OCI-LY3 (cell line): ENCODE data around the gene IL13.
"Not testable (repeated sequence)": the region's sequence is repeated elsewhere in the genome, so short reads cannot be mapped to it uniquely, and the experiment has no call there.

Experiments used
- H2AFZ ChIP-seq: fragments of 200-600, 300-600 bp; shearing (Covaris generic); 2 replicates; pipeline ENCODE4 v1.6.0; 2014; ENCODE audit warnings: antibody characterized with exemption, low read depth, low read length
- H3K27ac ChIP-seq: fragments of 200-600, 300-600 bp; sonication (generic); 2 replicates; pipeline ENCODE4 v1.5.1; 2014; ENCODE audit warnings: mild to moderate bottlenecking, low read length, moderate library complexity, mixed read lengths
- H3K27me3 ChIP-seq: fragments of 200-600, 300-600 bp; sonication (generic); 2 replicates; pipeline ENCODE4 v1.6.1; 2014; ENCODE audit warnings: low read depth, low read length, mixed read lengths
- H3K36me3 ChIP-seq: fragments of 200-600, 300-600 bp; sonication (generic); replicated peaks from 2 replicates; pipeline ENCODE3; 2014; ENCODE audit warnings: low read depth, low read length, mixed read lengths
- H3K4me1 ChIP-seq: fragments of 300-600, 200-600 bp; sonication (generic); 2 replicates; pipeline ENCODE4 v1.6.1; 2014; ENCODE audit warnings: low read length, mixed read lengths
- H3K4me2 ChIP-seq: fragments of 200-600, 300-600 bp; sonication (generic); 2 replicates; pipeline ENCODE4 v1.6.1; 2014; ENCODE audit warnings: low read length, mixed read lengths
- H3K4me3 ChIP-seq: fragments of 300-600, 200-600 bp; sonication (generic); 2 replicates; pipeline ENCODE4 v1.5.1; 2014; ENCODE audit warnings: antibody characterized with exemption, mild to moderate bottlenecking, low read length, moderate library complexity
- H3K79me2 ChIP-seq: fragments of 300-600, 200-600 bp; shearing (Covaris generic); 2 replicates; pipeline ENCODE4 v1.6.1; 2014; ENCODE audit warnings: mild to moderate bottlenecking, low read length, mixed read lengths
- H3K9ac ChIP-seq: fragments of 300-600, 200-600 bp; shearing (Covaris generic); 2 replicates; pipeline ENCODE4 v1.6.0; 2014; ENCODE audit warnings: mild to moderate bottlenecking, low read length, moderate library complexity
- H3K9me3 ChIP-seq: fragments of 200-600, 300-600 bp; shearing (Covaris generic); 2 replicates; pipeline ENCODE4 v1.6.1; 2014; ENCODE audit warnings: low read length, mixed read lengths; ENCODE audit not compliant: insufficient read depth
- H4K20me1 ChIP-seq: fragments of 200-600, 300-600 bp; sonication (generic); 2 replicates; pipeline ENCODE4 v1.6.1; 2016; ENCODE audit warnings: low read length, mixed read lengths; ENCODE audit not compliant: insufficient read depth
- EZH2phosphoT487 ChIP-seq: fragments of 200-600 bp; shearing (Covaris generic); IDR thresholded peaks from 2 replicates; pipeline ENCODE4 v1.6.1; 2018; ENCODE audit warnings: antibody characterized with exemption, mixed run types, low read depth
- TF ChIP-seq, protein P1 (sequence below): fragments of 200-600, 300-600 bp; sonication (generic); IDR thresholded peaks from 2 replicates; pipeline ENCODE4 v1.5.1; 2014; ENCODE audit warnings: antibody characterized with exemption, low read length, low read depth

IL13 gene

DNA sequence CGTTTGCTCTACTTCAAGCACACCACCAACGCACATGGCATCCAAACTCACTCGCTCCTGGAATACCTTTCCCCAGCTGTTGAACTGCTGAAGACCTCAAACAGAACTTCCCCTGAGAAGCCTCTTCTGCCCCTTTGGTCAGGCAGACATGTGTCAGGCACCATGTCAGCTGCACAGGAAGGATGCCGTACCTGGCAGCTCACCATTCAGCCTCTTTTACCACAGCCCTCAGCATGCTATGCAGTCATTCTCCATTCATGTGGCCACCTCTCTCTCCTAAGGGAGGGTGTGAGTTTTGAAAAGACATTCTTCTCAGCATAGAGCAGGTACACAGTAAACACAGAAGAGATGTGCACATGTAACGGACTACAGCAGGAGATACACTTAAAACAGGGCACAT lies 30.0 kb downstream of the IL13 start:
- H4K20me1 ChIP-seq, result no peaks in the 10 kb centered on the region
- no peak overlapping the region for H3K4me3 ChIP-seq
- no peak overlapping the region for H3K4me2 ChIP-seq
- TF ChIP-seq, protein P1, sequence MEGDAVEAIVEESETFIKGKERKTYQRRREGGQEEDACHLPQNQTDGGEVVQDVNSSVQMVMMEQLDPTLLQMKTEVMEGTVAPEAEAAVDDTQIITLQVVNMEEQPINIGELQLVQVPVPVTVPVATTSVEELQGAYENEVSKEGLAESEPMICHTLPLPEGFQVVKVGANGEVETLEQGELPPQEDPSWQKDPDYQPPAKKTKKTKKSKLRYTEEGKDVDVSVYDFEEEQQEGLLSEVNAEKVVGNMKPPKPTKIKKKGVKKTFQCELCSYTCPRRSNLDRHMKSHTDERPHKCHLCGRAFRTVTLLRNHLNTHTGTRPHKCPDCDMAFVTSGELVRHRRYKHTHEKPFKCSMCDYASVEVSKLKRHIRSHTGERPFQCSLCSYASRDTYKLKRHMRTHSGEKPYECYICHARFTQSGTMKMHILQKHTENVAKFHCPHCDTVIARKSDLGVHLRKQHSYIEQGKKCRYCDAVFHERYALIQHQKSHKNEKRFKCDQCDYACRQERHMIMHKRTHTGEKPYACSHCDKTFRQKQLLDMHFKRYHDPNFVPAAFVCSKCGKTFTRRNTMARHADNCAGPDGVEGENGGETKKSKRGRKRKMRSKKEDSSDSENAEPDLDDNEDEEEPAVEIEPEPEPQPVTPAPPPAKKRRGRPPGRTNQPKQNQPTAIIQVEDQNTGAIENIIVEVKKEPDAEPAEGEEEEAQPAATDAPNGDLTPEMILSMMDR, result no peak
- no peak for TF ChIP-seq EZH2phosphoT487
- no peaks in the 10 kb centered on the region for H3K79me2 ChIP-seq
- H3K4me1 ChIP-seq, result peaks cover 25% of the 10 kb centered on the region
- H3K27me3 ChIP-seq, result peaks cover 4% of the 10 kb centered on the region; the same call in 1 of the 2 replicates
- H3K9ac ChIP-seq, result no peak overlapping the region
- no peaks in the 10 kb centered on the region for H3K9me3 ChIP-seq
- no peak overlapping the region for H3K27ac ChIP-seq
- no peak overlapping the region for H2AFZ ChIP-seq
- H3K36me3 ChIP-seq, result no peaks in the 10 kb centered on the region

DNA sequence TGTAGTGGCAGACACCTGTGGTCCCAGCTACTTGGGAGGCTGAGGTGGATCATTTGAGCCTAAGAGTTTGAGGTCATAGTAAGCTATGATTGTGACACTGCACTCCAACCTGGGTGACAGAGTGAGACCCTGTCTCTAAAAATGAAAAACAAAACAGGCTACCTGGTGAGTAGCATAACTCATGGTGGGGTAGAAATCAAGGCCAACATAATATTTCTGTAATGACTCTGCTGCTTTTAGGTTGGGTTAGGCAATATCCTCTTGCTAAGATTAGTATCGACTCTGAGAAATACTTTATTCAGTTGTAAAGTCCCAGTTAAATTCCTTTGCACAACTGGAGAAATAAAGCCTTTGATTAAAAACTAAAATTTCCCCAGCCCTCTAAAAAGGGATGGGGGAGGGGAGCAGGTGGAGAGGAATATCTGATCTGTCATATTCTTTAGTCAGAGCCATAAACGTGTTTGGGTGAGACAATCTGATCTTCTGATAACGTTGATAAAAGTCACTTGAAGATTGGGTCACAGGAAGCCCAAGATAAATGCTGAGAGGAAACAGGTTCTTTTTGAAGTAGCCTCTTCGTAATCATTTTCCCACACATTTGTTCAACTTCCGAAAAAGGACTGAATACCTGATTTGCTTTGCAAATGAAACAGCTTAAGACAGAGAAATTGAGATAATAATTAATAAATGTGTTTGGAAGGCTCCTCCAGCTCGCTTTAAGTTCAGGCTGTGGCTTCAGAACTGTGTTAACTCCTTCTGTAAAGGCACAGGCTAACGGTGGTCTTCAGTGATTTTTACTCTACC lies 30.8 kb downstream of the IL13 start:
- H3K4me3 ChIP-seq, result peak overlapping the region; percentile 35; the same call in 1 of the 2 replicates
- no peaks in the 10 kb centered on the region for H3K79me2 ChIP-seq
- peak overlapping the region; percentile 69 for H3K4me2 ChIP-seq
- H2AFZ ChIP-seq, result no peak overlapping the region
- H3K4me1 ChIP-seq, result peaks cover 25% of the 10 kb centered on the region
- no peaks in the 10 kb centered on the region for H3K36me3 ChIP-seq
- TF ChIP-seq EZH2phosphoT487, result no peak
- TF ChIP-seq, protein P1, result no peak
- no peak overlapping the region for H3K9ac ChIP-seq
- no peak overlapping the region for H3K27ac ChIP-seq
- no peaks in the 10 kb centered on the region for H4K20me1 ChIP-seq
- H3K27me3 ChIP-seq, result peaks cover 4% of the 10 kb centered on the region; the same call in 1 of the 2 replicates
- no peaks in the 10 kb centered on the region for H3K9me3 ChIP-seq

DNA sequence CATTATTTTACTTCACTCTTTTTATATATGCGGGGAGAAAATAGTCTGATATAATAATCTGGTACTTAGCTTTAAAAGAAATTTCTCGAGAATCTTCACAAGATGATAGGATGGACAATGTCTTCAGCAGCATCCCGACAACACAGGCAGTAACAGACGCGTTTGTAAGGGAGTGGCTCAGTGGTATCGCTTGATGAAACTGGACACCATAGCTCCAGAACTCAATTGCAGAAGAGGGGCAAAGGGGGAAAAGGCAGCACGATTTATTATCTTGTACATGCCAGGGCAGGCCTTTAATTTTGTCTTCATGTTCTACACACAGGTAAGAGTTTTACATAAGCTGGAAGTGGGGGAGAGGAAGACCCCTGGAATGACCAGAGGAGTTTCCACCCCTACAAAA lies 31.5 kb downstream of the IL13 start:
- no peak overlapping the region for H3K27ac ChIP-seq
- peaks cover 4% of the 10 kb centered on the region; the same call in 1 of the 2 replicates for H3K27me3 ChIP-seq
- H3K79me2 ChIP-seq, result no peaks in the 10 kb centered on the region
- 0 out of 2 replicates have a peak overlapping the region, but pooled peaks have one; percentile 35 for H3K4me3 ChIP-seq
- H4K20me1 ChIP-seq, result no peaks in the 10 kb centered on the region
- H3K9me3 ChIP-seq, result no peaks in the 10 kb centered on the region
- peaks cover 23% of the 10 kb centered on the region for H3K4me1 ChIP-seq
- no peaks in the 10 kb centered on the region for H3K36me3 ChIP-seq
- no peak for TF ChIP-seq EZH2phosphoT487
- TF ChIP-seq, protein P1, result no peak
- H2AFZ ChIP-seq, result no peak overlapping the region
- no peak overlapping the region for H3K9ac ChIP-seq
- H3K4me2 ChIP-seq, result peak overlapping the region; percentile 69

DNA sequence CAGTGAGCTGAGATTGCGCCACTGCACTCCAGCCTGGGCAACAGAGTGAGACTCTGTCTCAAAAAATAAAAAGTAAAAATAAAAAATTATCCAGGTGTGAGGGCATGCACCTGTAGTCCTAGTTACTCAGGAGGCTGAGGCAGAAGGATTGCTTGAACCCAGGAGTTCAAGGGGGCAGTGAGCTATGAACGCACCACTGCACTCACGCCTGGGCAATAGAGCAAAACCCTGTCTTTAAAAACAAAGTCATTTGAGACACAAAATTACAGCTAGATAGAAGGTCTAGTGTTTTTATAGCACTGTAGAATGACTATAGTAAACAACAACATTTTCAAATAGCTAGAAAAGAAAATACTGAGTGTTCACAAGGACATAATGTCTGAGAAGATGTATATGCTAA lies 32.2 kb downstream of the IL13 start:
- Histone ChIP-seq H3K4me1 (peaks cover 17% of the 10 kb centered on the region), H3K27me3 (peaks cover 4% of the 10 kb centered on the region; the same call in 1 of the 2 replicates), H3K36me3 (no peaks in the 10 kb centered on the region), H3K4me3 (no peak overlapping the region), H3K79me2 (no peaks in the 10 kb centered on the region), H2AFZ (no peak overlapping the region), H3K9me3 (no peaks in the 10 kb centered on the region), H3K27ac (no peak overlapping the region), H3K4me2 (no peak overlapping the region), H3K9ac (no peak overlapping the region), H4K20me1 (no peaks in the 10 kb centered on the region)
- TF ChIP-seq, protein P1, result no peak
- no peak for TF ChIP-seq EZH2phosphoT487

DNA sequence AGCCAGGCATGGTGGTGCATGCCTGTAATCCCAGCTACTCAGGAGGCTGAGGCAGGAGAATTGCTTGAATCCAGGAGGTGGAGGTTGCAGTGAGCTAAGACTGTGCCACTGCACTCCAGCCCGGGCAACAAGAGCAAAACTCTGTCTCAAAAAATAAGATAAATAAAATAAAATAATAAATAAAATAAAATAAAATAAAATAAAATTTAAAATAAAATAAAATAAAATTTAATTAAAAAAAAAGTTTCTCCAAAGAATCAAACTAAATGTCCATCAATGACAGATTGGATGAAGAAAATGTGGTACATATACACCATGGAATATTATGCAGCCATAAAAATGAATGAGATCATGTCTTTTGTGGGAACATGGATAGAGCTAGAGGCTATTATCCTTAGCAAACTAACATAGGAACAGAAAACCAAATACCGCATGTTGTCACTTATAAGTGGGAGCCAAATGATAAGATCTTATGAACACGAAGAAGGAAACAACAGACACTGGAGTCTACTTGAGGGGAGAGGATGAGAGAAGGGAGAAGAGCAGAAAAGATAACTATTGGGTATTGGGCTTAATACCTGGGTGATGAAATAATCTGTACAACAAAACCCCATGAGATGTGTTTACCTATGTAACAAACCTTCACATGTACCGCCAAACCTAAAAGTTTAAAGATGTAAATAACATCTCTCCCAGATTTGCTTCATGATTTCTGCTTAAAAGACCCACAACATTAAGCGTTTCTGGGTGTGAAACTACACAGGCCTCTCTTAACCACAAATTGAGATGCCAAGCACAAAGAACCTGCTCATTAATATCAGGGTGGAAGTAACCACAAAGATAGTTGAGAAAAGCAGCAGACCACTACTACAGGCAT lies 34.0 kb downstream of the IL13 start:
- H3K9ac ChIP-seq, H3K4me2 ChIP-seq, H3K27ac ChIP-seq: not testable (repeated sequence)

More for the DNA sequence above, 34.0 kb downstream of the IL13 start:
- H3K36me3 ChIP-seq, H2AFZ ChIP-seq, H3K79me2 ChIP-seq, H4K20me1 ChIP-seq, H3K9me3 ChIP-seq, H3K4me3 ChIP-seq, H3K27me3 ChIP-seq: not testable (repeated sequence)
- peaks cover 16% of the 10 kb centered on the region for H3K4me1 ChIP-seq
